ENCODE measurements around the gene SHC3.

- TF ChIP-seq FOSL1 (tag; conservative IDR thresholded peaks at IDR 0.05) (no peak), SP1 (CRISPR knock-in tag; IDR thresholded peaks at IDR 0.05) (no peak), RBM14 (IDR thresholded peaks at IDR 0.05; ENCODE audit: borderline replicate concordance, insufficient read depth, low read depth, low read length) (no peak), POLR2A (conservative IDR thresholded peaks at IDR 0.05) (no peak), MXI1 (IDR thresholded peaks at IDR 0.05; ENCODE audit: low read depth, low read length) (no peak), FOXJ3 (CRISPR knock-in tag; IDR thresholded peaks at IDR 0.05) (no peak)
Observed at GRCh38 chr9:89029788-89030187, 148.8 kb downstream of the SHC3 start.
